Measurements from ENCODE around the gene ENDOU.

Gene ENDOU
- total RNA-seq, result 0 to 0.04 reads per million in 2 donors

- no peak for DNase-seq
These were observed at the start of gene ENDOU for GRCh38 chr12:47725091-47725772. ENDOU (minus strand) TSS chr12:47725490; CDS start chr12:47725413, 77 bp downstream.

GRCh38 chr12:47774663-47775062, 49.4 kb upstream of the ENDOU start:
- DNase-seq, result no peak

GRCh38 chr12:47773858-47774580, 48.7 kb upstream of the ENDOU start:
- DNase-seq, result no peak

GRCh38 chr12:47773062-47773857, 48.0 kb upstream of the ENDOU start, which contains the start of gene SLC48A1:
SLC48A1 (plus strand) TSS chr12:47773238; CDS start chr12:47773305, 67 bp downstream.
- DNase-seq, result peak; percentile 55

GRCh38 chr12:47772738-47773061, 47.4 kb upstream of the ENDOU start:
- DNase-seq, result no peak

GRCh38 chr12:47772094-47772660, 46.9 kb upstream of the ENDOU start:
- no peak for DNase-seq

- no peak for DNase-seq
These were observed 46.0 kb upstream of the ENDOU start for GRCh38 chr12:47771304-47771703.

GRCh38 chr12:47770086-47770726, 44.9 kb upstream of the ENDOU start:
- DNase-seq, result no peak

- no peak for DNase-seq
These were observed 44.2 kb upstream of the ENDOU start for GRCh38 chr12:47769234-47770085.

GRCh38 chr12:47768323-47768811, 43.1 kb upstream of the ENDOU start:
- DNase-seq, result no peak

- no peak for DNase-seq
These were observed 42.0 kb upstream of the ENDOU start for GRCh38 chr12:47767216-47767724.

GRCh38 chr12:47766502-47767215, 41.4 kb upstream of the ENDOU start:
- DNase-seq, result no peak

GRCh38 chr12:47763481-47764346, 38.4 kb upstream of the ENDOU start:
- DNase-seq, result no peak

GRCh38 chr12:47762850-47763465, 37.7 kb upstream of the ENDOU start:
- DNase-seq, result no peak

GRCh38 chr12:47758834-47759690, 33.8 kb upstream of the ENDOU start, which contains the start of gene RAPGEF3:
RAPGEF3 (minus strand) TSS chr12:47758880; CDS start chr12:47758556, 324 bp downstream.
- DNase-seq, result peak; percentile 45

GRCh38 chr12:47758584-47758833, 33.2 kb upstream of the ENDOU start:
- no peak for DNase-seq

GRCh38 chr12:47757840-47758583, 32.7 kb upstream of the ENDOU start:
- no peak for DNase-seq

All from activated gamma-delta T cell (primary cell).